GM19193 (cell line): Measurements from ENCODE around the gene HOXA7.

ENCODE experiments used
- POLR2A ChIP-seq: IDR thresholded peaks from 4 replicates; pipeline ENCODE4 v1.6.1; 2011; ENCODE audit not compliant: insufficient read depth, insufficient read length; ENCODE audit errors: extremely low read depth

Gene HOXA7

DNA sequence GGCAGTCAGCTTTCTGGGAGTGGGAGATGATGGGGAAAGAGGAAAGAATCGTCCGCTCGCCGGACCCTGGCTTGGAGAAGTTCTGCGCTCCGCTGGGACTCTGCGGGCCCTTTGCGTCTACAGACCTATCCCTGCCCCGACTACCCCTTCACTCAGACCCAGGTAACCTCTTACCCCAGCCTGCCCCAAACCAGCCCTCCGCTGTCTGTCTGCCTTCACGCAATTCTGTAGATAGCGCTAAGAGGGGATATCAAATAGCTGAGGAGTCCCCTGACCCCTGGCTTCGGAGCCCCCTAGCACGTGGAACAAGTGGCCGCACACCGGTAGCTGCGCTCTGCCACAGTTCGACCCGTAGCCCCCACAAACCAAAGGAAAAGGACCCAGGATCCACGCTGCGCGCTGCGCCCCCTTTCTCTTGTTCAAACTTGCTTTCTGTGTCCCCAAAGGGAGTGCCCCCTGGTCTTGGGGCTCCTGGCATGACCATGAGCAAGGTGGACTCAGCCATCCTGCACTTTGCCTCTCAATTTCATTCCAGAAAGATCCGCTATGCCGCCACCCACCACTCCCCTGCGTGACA is 32.9 kb downstream of the HOXA7 start:
- no peak for TF ChIP-seq POLR2A

DNA sequence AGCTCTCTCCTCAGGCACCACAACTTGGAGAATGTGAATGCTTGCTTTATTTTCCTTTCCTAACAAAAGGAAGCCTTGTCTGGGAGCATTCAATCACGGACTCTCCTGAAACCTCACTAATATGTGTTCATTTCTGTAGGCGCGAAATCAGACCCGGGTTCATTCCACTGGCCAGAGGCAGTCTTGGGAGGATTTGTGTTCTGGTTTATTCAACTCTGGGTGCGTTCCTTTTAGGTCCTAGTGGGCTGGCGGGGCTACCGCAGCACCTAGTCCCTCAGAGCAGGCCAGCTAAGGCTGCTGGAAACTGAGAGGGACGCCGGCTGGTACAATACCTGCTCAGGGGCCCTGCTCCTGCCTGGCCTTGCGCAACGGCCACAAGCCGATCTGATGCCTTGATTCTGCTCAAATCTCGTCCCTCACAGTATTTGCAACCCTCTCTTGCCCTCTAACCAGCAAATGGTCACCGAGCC is 33.4 kb downstream of the HOXA7 start:
- no peak for TF ChIP-seq POLR2A

DNA sequence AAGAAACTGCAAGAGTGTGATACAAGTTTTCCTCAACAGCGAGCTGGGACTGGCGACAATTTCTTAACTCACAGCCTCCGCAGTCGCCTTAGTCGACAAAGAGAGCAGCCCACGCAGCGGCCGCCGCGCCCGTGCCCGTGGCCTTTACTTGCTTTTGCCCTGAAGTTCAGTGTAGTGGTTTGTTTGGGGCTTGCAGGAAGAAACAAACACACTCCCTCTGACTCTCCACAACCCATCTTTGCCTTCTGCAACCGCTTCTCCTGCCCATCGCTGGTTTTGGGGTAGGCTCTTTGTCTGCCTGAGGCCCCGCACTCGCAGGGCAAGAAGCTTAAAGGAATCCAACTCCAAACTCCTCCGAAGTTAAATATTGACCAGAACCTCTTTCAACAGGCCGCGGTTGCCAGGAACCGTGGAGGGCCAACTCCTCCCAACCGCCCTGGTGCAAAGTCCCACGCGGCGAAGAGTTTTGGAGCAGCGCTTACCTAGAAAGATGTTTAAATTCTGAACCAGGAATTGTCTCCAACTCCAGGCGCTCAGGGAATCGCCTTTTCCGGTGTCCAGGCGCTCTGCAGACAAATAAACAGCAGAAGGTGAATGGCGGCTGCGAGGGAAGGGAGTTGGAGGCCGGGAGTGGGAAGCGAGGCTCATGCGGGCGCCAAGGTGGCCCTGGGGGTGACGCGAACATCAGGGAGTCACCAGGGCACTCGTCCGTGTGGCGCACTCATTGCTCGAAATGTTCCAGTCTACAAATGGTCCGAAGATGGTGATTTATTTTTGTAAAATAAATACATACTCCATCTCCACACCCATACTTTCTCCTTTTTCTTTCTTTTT is 34.2 kb downstream of the HOXA7 start:
- TF ChIP-seq POLR2A = no peak

DNA sequence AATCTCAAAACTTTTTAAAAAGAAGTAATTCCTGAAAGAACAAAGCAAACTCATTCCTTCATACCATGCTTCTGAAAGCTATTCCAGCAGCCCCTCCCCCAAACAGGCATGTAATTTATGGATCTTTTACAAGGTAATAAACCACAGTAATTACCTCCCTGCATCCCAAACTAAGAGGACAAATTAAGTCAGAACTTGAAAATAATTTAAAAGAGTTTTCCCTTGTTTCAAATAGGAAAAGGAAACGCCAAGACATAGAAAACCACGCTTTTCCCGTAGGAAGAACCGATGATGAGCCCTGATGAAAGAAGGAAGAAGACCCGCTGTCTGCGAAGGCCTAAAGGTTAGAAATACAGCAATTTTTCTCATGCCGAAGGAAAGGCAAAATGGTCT is 34.8 kb downstream of the HOXA7 start:
- TF ChIP-seq POLR2A = no peak

DNA sequence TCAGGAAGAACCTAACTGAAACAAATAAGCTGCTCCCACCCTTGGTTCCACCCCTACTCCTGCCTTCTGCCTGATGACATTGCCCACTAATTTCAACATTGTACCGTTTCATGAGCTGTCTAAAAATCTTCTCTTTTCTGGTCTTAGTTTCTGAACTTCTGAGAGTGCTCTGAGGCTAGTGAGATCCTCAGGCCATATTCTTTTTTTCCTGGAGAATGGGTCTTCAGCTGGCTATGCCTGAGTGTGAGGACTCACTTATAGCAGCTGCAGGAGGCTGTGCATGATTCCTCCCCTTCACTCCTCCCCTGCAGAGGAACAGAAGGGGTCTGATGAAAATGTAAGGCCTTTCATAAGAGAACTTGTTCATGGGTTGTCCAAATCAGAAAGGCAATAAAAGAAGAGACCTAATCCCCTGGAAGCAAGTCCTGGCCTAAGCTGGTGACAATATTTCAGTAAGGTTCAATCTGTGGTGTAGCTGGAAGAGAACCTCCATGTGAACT is 37.0 kb downstream of the HOXA7 start:
- TF ChIP-seq POLR2A = no peak

DNA sequence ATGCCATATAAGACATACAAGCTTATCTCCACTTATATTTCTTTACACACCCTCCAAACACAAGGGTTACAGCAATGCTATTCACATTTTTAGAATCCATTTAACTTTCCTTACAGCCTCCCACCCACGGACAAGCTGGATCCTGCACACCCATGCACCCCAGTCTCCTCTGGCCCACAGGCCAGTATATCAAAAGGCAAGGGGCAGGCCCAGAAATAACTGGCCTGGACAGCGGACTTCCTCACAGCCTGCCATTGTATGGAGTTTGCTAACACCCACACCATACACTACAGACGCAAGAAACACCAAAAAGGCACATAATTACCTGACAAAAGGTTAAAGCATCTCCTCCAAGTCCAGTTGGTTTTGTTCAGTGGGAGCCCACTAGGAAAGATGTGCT is 37.9 kb downstream of the HOXA7 start:
- no peak for TF ChIP-seq POLR2A

DNA sequence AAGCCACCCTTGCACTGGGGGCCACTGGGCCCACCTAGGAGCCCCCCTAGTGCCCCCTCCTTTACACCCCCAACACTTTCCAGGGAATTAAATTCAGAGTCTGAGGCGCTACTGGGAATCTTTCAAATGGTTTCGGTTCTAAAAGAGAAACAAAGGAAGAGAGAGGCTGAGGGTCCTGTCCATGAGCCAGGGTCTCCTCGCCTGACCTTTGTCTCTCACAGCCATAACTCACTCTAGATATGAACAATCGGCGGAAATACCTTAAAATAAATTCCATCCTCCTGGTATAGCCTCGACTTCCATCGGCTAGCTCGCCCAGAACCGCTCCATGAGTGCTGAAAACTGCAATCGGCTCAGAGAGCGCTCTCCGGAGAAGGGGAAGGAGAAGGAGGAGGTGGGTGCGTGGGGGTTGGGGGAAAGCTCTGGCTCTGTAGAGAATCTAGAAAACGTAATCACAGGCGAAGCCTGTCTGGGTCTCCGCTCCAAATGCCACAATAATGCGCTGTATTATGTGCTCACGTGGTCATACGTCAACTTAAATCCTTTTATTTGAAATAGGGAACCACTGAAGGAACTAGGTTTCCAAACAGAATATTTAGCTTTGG is 38.5 kb downstream of the HOXA7 start:
- no peak for TF ChIP-seq POLR2A

DNA sequence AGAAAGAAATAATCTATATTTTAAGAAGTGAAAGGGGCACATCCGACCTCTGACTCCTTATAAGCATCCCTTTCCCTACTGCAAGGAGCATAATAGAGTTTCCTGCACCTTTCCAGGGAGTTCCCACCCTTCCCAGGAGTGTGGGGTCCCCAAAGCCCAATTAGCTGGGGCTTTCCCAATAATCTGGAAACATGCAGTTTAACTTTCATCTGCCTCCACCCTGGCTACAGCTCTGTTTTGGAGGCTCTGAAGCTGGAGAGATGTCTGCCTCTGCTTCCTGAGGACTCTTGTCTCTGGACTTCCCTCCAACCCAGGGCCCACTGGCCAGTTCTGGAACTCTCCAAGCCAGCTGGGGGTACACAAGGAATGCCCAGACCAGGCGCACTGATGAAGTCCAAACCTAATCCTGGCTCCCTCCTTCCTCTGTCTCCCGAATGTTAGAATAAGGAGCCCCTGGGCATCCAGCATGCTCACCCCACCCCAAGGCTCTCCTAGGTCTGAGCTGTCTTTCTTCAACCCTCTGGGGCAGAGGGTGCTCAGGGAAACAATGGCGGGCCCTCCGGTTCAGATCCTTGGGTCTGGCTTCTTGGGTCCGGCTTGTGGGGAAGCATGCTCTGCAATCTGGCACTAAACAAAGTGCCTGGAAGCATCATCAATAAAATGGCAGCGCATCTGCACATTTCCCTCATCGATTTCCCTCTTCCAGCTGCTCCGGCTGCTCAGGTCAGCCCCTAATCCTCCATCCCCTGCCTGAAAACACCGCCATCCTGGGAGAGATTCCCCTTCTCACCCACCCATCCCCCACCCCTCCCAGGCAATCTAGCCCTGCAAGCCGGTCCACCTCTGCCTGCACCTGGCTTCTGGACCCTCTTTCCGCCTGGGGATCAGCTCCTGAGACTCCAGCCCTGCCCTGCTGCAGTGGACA is 39.3 kb downstream of the HOXA7 start:
- no peak for TF ChIP-seq POLR2A

DNA sequence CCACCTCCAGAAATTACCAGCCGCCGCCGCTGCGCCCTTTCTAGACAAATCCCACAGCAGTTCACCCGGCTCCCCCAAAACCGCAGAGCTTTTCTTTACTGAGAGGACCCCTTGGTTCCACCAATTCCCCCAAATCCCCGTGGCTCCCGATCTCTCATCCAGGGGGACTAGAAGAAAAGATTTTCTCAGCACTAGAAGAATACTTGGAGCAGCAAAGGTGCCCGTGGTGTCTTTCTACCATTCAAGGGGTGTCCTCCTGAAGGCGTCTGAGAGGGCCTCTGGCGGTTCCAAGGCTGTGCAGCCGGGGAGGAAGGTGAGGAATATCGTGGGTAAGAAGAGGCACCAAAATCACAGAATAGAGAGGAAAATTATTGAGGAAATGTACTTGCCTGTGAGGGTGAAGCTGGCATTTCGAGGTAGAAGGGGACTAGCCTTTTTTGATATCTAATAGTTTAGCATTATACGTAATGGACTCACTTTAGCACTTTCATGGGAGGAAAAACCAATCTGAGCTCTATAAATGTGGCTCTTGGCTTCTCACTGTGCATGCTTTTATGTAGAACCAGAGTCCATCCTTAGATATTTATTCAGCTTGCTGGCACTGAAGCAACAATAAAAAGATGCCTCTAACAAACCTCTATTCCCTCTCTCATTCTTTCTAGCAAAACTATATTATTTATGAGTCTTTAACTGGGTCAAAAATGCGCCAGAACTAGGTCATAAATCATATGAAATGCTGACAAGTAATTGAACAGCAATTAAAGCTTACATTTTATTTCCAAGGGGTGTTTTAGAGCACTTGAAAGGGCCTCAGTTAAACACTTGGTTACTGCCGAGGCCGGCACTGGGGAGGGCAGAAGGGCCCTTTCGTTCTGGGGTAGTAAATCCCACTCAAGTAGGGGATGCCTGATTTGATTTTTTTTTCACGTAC is 40.2 kb downstream of the HOXA7 start:
- no peak for TF ChIP-seq POLR2A

DNA sequence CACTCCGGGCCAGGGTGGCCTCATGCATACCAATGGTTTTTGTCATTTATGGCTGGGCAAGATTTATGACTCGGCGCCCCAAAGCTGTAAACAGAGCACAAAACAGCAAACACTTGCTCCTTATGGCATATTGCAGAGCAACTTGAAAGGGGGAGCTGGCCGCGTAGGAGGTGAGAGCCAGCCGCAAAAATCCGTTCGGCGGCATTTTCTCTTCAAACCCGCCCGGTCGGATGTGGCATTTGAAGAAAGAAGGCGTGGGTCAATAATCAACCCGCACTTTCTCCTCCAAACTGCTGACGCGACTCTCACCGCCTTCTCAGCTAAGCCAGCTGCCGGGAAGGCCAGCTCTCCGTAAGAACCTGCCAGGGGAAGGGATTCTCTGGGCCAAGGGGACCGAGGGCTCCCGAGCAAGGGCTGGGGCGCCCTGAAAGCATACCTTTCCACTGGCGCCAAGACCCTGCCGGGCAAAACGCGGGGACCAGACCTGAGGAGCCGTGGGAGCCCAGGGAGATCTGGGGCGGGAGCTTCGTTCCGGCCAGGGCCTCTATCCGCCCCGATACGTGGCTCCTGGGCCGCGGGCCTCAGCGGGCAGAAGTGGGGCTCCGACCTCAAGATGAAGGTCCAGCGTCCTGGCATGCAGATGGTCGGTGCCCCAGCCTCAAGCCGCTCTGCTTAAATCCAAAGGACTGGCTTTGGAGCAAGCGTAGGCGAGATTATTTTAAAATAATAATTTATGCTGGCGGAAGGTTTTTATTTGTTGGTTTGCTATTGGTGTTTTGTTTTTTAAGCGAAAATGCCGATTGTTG is 41.1 kb downstream of the HOXA7 start:
- TF ChIP-seq POLR2A = no peak

DNA sequence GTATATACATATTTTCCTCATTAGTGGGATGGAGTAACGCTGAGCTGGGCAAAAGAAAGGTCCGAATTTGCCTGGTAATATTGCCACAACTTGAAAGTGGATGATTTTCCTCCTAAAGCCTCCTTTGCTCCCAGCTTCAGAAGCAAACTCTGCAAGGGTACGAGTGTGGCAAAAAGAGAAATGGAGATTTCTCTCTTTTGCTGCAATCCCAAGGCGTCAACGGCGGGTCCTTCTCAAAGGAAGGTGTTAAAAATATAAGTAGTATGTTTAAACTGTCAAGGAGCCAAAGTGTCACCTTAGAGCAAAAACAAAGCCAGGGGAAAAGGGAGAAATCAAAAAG is 41.6 kb downstream of the HOXA7 start:
- no peak for TF ChIP-seq POLR2A

DNA sequence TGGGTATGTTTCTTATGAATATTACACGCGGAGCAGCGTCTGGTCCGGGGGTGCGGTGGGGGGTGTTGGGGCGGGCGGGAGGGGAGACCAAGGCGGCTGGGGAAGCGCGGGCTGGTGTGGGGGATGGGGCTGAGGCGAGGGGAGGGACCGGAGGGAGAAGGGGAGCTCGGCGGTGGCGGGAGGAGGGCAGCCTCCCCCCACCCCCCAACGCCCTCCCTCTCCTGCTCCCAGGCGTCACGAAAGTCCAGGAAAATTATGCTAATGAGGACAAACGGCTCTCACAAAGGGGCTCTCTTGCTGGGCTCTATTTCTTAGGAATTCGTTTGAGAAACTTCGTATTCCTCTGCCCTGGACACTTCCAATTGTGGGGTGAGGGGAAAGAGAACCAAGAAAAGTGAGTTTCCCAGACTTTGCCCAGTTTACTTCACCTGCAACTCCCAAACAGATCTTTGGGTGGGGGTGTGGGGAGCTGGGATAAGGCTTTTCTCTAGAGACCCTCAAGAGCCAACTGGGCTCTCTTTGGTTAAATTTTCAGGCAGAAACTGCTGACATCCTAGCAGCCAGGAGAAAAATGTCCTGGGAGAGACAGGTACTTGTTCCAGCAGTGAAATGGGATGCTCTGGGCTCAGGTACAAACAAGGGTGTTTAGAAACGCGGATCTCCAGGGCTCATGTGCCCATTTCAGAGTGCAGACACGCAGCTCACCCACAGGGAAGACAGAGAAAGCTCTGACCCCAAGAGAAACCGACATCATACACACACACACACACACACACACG is 42.3 kb downstream of the HOXA7 start:
- no peak for TF ChIP-seq POLR2A
